SU-DHL-6 (cell line): ENCODE measurements around the gene UTP4.

Experiments
- H2AFZ ChIP-seq: fragments of 200-600 bp; sonication (generic); 2 replicates; pipeline ENCODE4 v1.6.1; 2014; ENCODE audit warnings: low read depth, mild to moderate bottlenecking, moderate library complexity, mixed read lengths, antibody characterized with exemption, low read length; ENCODE audit not compliant: severe bottlenecking
- H3F3A ChIP-seq: fragments of 200-600 bp; shearing (Covaris generic); 2 replicates; pipeline ENCODE4 v1.6.0; 2016; ENCODE audit warnings: antibody characterized with exemption, mild to moderate bottlenecking; ENCODE audit not compliant: insufficient read depth
- H3K27ac ChIP-seq: fragments of 200-600 bp; sonication (generic); 2 replicates; pipeline ENCODE4 v1.5.1; 2016; ENCODE audit warnings: low read depth, mild to moderate bottlenecking, low read length, moderate library complexity, mixed read lengths
- H3K27me3 ChIP-seq: fragments of 200-600 bp; sonication (generic), shearing (Covaris generic); 2 replicates; pipeline ENCODE4 v1.6.0; 2014; ENCODE audit warnings: mild to moderate bottlenecking, low read length
- H3K36me3 ChIP-seq: fragments of 200-600 bp; sonication (generic); 2 replicates; pipeline ENCODE4 v1.6.1; 2014; ENCODE audit warnings: mild to moderate bottlenecking, low read length, mixed read lengths
- H3K4me2 ChIP-seq: fragments of 300-600, 200-600 bp; shearing (Covaris generic), sonication (generic); 2 replicates; pipeline ENCODE4 v1.6.0; 2014; ENCODE audit warnings: low read length, low read depth, mild to moderate bottlenecking; ENCODE audit not compliant: poor library complexity, severe bottlenecking
- H3K4me3 ChIP-seq: fragments of 200-600 bp; sonication (generic); 2 replicates; pipeline ENCODE4 v1.5.1; 2014; ENCODE audit warnings: antibody characterized with exemption, low read length, mild to moderate bottlenecking, mixed read lengths; ENCODE audit not compliant: insufficient read depth, poor library complexity, severe bottlenecking
- H3K79me2 ChIP-seq: fragments of 200-600 bp; sonication (generic); 2 replicates; pipeline ENCODE4 v1.6.1; 2014; ENCODE audit warnings: mild to moderate bottlenecking, low read length, moderate library complexity; ENCODE audit not compliant: insufficient read depth
- H3K9ac ChIP-seq: fragments of 200-600 bp; sonication (generic); 2 replicates; pipeline ENCODE4 v1.7.0; 2014; ENCODE audit warnings: mild to moderate bottlenecking, low read length
- H3K9me2 ChIP-seq: fragments of 200-600 bp; sonication (generic); replicated peaks from 2 replicates; pipeline ENCODE4 v1.6.1; 2014; ENCODE audit warnings: low read length; ENCODE audit not compliant: insufficient read depth
- H3K9me3 ChIP-seq: fragments of 200-600 bp; sonication (generic); 2 replicates; pipeline ENCODE4 v1.6.1; 2014; ENCODE audit warnings: low read length, mixed read lengths; ENCODE audit not compliant: insufficient read depth
- H4K20me1 ChIP-seq: fragments of 200-600 bp; sonication (generic); 2 replicates; pipeline ENCODE4 v1.6.1; 2014; ENCODE audit warnings: low read depth, mild to moderate bottlenecking, antibody characterized with exemption, low read length, moderate library complexity, mixed read lengths
- CTCF ChIP-seq: fragments of 200-600 bp; sonication (generic); IDR thresholded peaks from one replicate; pipeline ENCODE4 v1.5.1; 2017; ENCODE audit warnings: antibody characterized with exemption, mild to moderate bottlenecking, low read length, moderate library complexity; ENCODE audit not compliant: insufficient read depth, poor library complexity, severe bottlenecking
- EZH2phosphoT487 ChIP-seq: fragments of 200-600 bp; sonication (generic), shearing (Covaris generic); conservative IDR thresholded peaks from 2 replicates; pipeline ENCODE4 v1.6.1; 2018; ENCODE audit warnings: mild to moderate bottlenecking, antibody characterized with exemption, low read length, moderate library complexity, mixed read lengths

The UTP4 gene

GRCh38 chr16:69089091-69089910 lies 43.1 kb upstream of the UTP4 start:
- Histone ChIP-seq H3K36me3 (no peaks in the 10 kb centered on the region), H3K27ac (no peak overlapping the region), H3K9me3 (no peaks in the 10 kb centered on the region), H3K79me2 (no peaks in the 10 kb centered on the region), H3K27me3 (no peaks in the 10 kb centered on the region), H4K20me1 (no peaks in the 10 kb centered on the region), H3K4me2 (no peak overlapping the region), H2AFZ (no peak overlapping the region), H3K9ac (no peak overlapping the region), H3K9me2 (no peaks in the 10 kb centered on the region), H3K4me3 (no peak overlapping the region), H3F3A (no peaks in the 10 kb centered on the region)
- TF ChIP-seq CTCF (no peak), EZH2phosphoT487 (no peak)

- Histone ChIP-seq H3K9me3 (no peaks in the 10 kb centered on the region), H3F3A (no peaks in the 10 kb centered on the region), H3K4me2 (no peak overlapping the region), H3K79me2 (no peaks in the 10 kb centered on the region), H3K36me3 (no peaks in the 10 kb centered on the region), H3K27ac (no peak overlapping the region), H2AFZ (no peak overlapping the region), H4K20me1 (no peaks in the 10 kb centered on the region), H3K4me3 (no peak overlapping the region), H3K9ac (no peak overlapping the region), H3K27me3 (no peaks in the 10 kb centered on the region), H3K9me2 (no peaks in the 10 kb centered on the region)
- TF ChIP-seq CTCF, result no peak
- no peak for TF ChIP-seq EZH2phosphoT487
These were observed 38.5 kb upstream of the UTP4 start for GRCh38 chr16:69093974-69094373.

- H2AFZ ChIP-seq, result no peak overlapping the region
- no peaks in the 10 kb centered on the region for H3K27me3 ChIP-seq
- no peak for TF ChIP-seq EZH2phosphoT487
- TF ChIP-seq CTCF, result no peak
- H3K79me2 ChIP-seq, result no peaks in the 10 kb centered on the region
- no peaks in the 10 kb centered on the region for H4K20me1 ChIP-seq
- no peak overlapping the region for H3K9ac ChIP-seq
- H3K4me3 ChIP-seq, result no peak overlapping the region
- no peaks in the 10 kb centered on the region for H3K36me3 ChIP-seq
- no peaks in the 10 kb centered on the region for H3K9me2 ChIP-seq
- H3F3A ChIP-seq, result no peaks in the 10 kb centered on the region
- H3K9me3 ChIP-seq, result no peaks in the 10 kb centered on the region
- no peak overlapping the region for H3K4me2 ChIP-seq
- no peak overlapping the region for H3K27ac ChIP-seq
These were observed 37.9 kb upstream of the UTP4 start for GRCh38 chr16:69094501-69094900.
